H7 (cell line): ENCODE data around the gene CFD. TPM values are rescaled to one million over a fixed set of nuclear protein-coding genes. Genes with fewer than 3 reads are reported as not detected.
"Not testable (repeated sequence)": the region's sequence is repeated elsewhere in the genome, so short reads cannot be mapped to it uniquely, and the experiment has no call there.

Experiments
- DNase-seq: peaks from one replicate; pipeline ENCODE4 v3.0.0; 2012
- H3K27me3 ChIP-seq: 2 replicates; pipeline ENCODE4 v1.6.0; 2011; ENCODE audit warnings: mild to moderate bottlenecking, low read length; ENCODE audit not compliant: control insufficient read depth, insufficient read depth
- H3K36me3 ChIP-seq: replicated peaks from 2 replicates; pipeline ENCODE4 v1.5.1; 2011; ENCODE audit warnings: low read length; ENCODE audit not compliant: control insufficient read depth, insufficient read depth
- H3K4me3 ChIP-seq: 2 replicates; pipeline ENCODE4 v1.5.1; 2011; ENCODE audit warnings: low read depth, mild to moderate bottlenecking, control low read depth, low read length, moderate library complexity; ENCODE audit not compliant: insufficient read depth
- total RNA-seq: library from RNA; depleted of rRNA; stranded (reverse); fragments of >200 nt; shearing (Covaris generic); gene quantifications from 2 replicates; pipeline ENCODE4 v1.2.3, GENCODE V29; 2014

The CFD gene
- total RNA-seq, 1 experiment from 2014 or later, result 1.4 TPM

DNA sequence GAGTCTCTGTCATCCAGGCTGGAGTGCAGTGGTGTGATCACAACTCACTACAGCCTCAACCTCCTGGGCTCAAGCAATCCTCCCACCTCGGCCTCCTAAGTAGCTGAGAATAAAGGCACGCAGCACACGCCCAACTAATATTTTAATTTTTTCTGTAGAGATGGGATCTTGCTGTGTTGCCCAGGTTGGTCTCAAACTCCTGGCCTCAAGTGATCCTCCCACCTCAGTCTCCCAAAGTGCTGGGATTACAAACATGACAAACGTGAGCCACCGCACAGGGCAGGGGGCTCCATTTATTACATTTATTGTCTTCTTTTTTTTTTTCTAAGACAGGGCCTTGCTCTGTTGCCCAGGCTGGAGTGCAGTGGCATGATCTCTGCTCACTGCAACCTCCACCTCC, 39.3 kb upstream of the CFD start:
- DNase-seq, H3K27me3 ChIP-seq, H3K4me3 ChIP-seq, H3K36me3 ChIP-seq: not testable (repeated sequence)

DNA sequence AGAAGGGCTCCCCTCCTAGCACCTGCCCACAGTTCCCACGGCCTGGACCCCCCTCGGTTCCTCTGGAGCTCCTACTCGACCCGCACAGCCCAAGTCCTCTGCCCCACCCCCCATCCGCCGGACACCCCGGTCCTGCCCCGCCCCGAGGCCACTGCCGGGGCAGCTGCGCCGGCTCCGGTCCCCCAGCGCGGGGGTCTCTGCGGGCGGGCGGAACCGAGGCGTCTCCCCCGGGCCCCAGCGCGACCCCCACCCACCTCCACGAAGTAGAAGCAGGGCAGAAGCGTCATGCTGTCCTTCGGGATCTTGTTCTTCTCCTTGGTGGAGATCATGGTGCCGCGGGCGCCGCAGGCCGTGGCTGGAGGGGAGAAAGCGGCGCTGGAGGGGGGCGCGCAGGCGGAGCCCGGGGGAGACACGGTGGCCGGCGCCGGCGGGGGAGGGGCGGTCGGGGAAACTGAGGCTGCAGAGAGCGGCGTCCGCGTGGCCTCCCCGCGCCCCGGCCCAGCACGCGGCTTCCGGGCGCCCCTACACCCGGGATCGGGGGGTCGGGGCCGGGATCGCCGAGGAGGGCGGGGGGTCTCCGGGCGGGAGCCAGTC, 38.1 kb upstream of the CFD start:
- peak overlapping the region; percentile 66 for H3K4me3 ChIP-seq
- H3K36me3 ChIP-seq, result no peaks in the 10 kb centered on the region; the same call in 1 of the 2 replicates

DNA sequence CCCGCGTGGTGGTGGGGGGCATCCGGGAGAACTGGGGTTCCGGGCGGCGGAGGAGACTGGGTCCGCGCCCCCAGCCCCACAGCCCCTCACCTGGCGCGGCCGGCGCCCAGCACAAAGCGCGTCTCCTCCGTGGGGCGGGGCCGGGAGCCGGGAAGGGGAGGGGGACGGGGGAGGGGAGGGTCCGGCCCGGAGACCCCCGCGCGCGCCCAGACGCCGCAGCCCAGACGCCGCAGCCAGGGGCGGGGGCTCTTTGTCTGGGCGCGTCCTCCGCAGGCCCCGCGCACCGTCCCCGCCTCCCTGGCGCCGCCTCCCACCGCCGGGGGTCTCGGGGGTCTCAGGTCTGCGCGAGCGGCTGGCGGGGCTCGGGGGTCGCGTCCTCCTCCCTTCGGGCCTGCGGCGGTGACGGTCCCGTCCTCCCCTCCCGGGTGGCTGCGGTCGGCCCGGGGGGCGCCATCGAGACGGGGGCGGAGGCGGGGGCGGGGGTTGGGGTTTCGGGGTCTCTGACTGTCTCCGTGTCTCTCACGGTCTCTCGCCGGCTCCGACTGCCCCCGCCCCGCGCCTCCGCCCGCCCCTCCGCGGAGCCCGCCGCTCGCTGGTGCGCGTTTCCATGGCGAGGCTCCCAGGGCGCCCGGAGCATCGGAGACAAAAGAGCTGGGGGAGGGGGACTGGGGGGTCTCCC, 37.5 kb upstream of the CFD start, which contains the start of gene PLPPR3:
Gene PLPPR3, minus strand, starts transcription at position 131 of the 679 bp plus-strand sequence. CDS start 396 bp downstream, outside the sequence.
- peak; percentile 97 for DNase-seq
- Histone ChIP-seq H3K36me3 (no peaks in the 10 kb centered on the region; the same call in 1 of the 2 replicates), H3K27me3 (no peaks in the 10 kb centered on the region; the same call in 1 of the 2 replicates), H3K4me3 (peak within 1 kb of the TSS; percentile 66)

More for the DNA sequence above, 38.1 kb upstream of the CFD start:
- no peaks in the 10 kb centered on the region; the same call in 1 of the 2 replicates for H3K27me3 ChIP-seq
- peak; percentile 93 for DNase-seq

DNA sequence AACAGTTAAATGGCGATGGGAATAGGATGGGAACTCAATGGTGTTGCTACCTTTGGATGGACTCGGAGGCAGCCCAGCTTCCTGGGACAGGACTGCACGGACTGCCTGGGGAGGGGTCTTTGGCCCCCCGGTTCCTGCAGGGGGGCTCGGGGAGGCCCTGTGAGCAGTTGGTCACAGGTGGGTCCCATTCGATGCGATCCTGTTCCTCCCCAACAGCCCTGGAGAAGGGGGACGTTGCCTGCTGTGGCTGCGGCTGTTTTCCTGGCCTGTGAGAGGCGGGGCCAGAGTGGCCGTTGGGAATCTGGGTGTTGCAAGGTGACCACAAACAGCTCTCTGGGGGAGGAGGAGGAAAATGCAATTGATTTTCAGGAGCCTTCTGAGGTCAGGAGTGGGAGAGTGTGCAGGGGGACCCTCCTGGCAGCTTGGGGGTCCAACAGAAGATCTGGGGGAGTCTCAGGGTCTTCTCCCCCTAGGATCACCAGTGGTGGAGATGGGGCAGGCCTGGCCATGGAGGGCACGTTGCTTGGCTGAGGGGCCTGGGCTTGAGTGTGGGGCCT, 35.8 kb upstream of the CFD start:
- H3K27me3 ChIP-seq, result no peaks in the 10 kb centered on the region; the same call in 1 of the 2 replicates
- peak; percentile 86 for DNase-seq
- no peak overlapping the region for H3K4me3 ChIP-seq
- no peaks in the 10 kb centered on the region for H3K36me3 ChIP-seq

GRCh38 chr19:824885-825284, 34.6 kb upstream of the CFD start:
- DNase-seq, result peak; percentile 47
- no peaks in the 10 kb centered on the region for H3K36me3 ChIP-seq
- no peak overlapping the region for H3K4me3 ChIP-seq
- no peaks in the 10 kb centered on the region; the same call in 1 of the 2 replicates for H3K27me3 ChIP-seq

DNA sequence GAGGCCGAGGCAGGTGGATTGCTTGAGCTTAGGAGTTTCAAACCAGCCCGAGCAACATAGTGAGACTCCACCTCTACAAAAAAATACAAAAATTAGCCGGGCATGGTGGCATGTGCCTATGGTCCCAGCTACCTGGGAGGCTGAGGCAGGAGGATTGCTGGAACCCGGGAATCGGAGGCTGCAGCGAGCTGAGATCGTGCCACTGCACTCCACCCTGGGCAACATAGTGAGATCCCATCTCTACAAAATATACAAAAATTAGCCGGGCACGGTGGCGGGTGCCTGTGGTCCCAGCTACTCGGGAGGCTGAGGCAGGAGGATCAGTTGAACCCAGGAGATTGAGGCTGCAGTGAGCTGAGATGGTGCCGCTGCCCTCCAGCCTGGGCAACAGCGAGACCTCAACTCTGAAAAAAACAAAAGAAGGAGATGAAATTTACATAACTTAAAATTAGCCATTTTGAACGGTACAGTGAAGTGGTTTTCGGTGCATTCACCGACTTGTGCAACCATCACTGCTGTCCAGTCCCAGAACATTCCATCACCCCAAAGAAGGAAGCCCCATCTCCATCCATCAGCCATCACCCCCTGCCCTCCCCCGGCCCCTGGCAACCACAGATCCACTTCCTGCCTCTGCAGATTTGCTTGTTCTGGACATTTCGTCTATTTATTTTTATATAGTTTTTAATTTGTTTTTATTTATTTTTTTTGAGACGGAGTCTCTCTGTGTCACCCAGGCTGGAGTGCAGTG, 33.4 kb upstream of the CFD start:
- Histone ChIP-seq H3K4me3 (no peak overlapping the region), H3K36me3 (no peaks in the 10 kb centered on the region), H3K27me3 (no peaks in the 10 kb centered on the region)
- DNase-seq, result peak; percentile 16

- DNase-seq, result no peak
- H3K27me3 ChIP-seq, result no peaks in the 10 kb centered on the region
- no peak overlapping the region for H3K4me3 ChIP-seq
- no peaks in the 10 kb centered on the region for H3K36me3 ChIP-seq
Observed at GRCh38 chr19:827314-827709, 32.2 kb upstream of the CFD start.

DNA sequence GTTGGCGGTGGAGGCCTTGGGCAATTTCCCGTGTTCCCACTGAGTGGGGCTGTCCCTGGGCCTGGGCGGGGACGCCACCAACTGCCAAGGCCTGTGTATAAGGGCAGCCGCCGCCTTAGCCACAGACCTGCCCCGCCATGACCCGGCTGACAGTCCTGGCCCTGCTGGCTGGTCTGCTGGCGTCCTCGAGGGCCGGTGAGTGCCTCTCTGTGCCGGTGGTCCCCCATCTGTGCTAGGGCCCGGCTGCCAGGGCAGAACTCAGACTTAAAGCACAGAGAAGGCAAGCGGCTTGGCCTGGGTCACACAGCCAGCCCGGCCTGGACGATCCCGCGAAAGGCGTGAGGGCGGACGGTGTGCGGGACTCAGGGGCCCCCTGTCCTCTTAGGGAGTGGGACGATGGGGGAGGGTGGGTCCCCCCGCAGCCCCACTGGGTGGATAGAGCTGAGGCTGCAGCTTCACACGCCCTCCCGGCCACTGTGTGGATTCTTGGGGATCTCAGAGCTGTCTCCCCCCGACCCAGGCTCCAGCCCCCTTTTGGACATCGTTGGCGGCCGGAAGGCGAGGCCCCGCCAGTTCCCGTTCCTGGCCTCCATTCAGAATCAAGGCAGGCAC, 31.6 kb upstream of the CFD start, which contains the start of gene AZU1:
Gene AZU1, plus strand, starts transcription at position 128 of the 612 bp plus-strand sequence. Its CDS starts 10 bp downstream, at position 138.
- Histone ChIP-seq H3K36me3 (no peaks in the 10 kb centered on the region), H3K4me3 (no peak within 1 kb of the TSS), H3K27me3 (no peaks in the 10 kb centered on the region)
- DNase-seq, result no peak

- DNase-seq, result no peak
- H3K36me3 ChIP-seq, result no peaks in the 10 kb centered on the region
- no peaks in the 10 kb centered on the region for H3K27me3 ChIP-seq
- H3K4me3 ChIP-seq, result no peak overlapping the region
Observed at GRCh38 chr19:829129-829758, 30.2 kb upstream of the CFD start.

DNA sequence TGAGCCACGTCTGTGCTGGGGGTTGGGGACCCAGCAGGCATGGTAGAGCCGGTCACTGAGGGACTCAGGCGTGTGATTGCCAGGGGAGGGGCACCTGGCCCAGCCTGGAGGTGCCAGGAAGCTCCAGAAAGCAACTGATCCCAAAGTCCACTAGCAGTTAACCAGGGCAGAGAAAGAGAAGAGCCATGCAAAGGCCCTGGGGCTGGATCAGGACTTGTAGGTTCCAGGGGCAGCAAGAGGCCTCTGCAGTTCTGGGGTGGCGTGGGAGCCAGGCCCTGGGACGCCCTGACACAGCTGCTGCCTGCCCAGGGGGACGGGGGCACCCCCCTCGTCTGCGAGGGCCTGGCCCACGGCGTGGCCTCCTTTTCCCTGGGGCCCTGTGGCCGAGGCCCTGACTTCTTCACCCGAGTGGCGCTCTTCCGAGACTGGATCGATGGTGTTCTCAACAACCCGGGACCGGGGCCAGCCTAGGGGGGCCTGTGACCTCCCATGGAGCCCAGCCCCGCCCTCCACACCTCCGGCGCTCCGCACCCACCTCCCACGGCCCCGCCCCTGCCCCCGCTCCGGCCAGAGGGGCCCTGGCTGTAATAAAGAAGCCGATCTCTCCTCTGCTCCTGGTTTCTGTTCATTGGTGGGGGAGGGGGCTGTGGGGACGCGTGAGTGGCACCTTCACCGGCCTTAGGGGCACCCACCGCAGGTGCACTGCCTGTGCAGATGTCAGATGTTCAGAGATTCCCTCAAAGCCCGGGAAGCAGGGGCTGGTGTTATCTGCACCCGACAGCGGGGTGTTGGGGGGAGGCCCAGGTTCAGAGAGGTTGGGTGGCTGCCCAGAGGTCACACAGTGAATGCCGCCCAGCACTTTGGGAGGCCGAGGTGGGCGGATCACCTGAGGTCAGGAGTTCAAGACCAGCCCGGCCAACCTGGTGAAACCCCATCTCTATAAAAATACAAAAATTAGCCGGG, 27.8 kb upstream of the CFD start:
- no peak for DNase-seq
- no peaks in the 10 kb centered on the region for H3K27me3 ChIP-seq

DNA sequence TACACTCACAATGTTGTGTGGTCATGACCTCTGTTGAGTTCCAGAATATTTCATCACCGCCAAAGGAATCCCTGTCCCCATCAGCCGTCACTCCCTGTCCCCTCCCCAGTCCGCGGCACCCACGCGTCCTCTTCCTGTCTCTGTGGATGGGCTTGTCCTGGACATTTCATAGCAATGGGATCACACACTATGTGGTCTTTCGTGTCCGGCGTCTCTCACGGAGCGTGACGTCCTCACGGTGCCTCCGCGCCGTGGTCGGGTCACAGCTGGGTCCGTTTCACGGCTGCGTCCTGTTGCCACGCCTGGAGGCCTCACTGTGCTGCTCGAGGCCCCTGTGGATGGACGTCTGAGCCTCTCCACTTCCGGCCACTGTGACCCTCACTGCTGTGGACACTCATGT, 25.2 kb upstream of the CFD start:
- DNase-seq, result no peak
- Histone ChIP-seq H3K36me3 (no peaks in the 10 kb centered on the region), H3K4me3 (no peak overlapping the region), H3K27me3 (no peaks in the 10 kb centered on the region)

More for the DNA sequence above, 27.8 kb upstream of the CFD start:
- H3K36me3 ChIP-seq, result no peaks in the 10 kb centered on the region
- H3K4me3 ChIP-seq, result no peak overlapping the region

- H3K36me3 ChIP-seq, result no peaks in the 10 kb centered on the region
- H3K4me3 ChIP-seq, result no peak overlapping the region
- DNase-seq, result peak; percentile 71
- H3K27me3 ChIP-seq, result no peaks in the 10 kb centered on the region
Observed at GRCh38 chr19:835210-835810, 24.2 kb upstream of the CFD start.
